ENCODE results near the gene PACSIN1. TPM values are rescaled to one million over a fixed set of nuclear protein-coding genes. Genes with fewer than 3 reads are reported as not detected.

Gene PACSIN1
- total and polyA plus RNA-seq, 2 donors (not counting 3 experiments of a cell fraction or from before 2014, with no cell fraction given): 0.03 TPM; not detected in 1

DNA sequence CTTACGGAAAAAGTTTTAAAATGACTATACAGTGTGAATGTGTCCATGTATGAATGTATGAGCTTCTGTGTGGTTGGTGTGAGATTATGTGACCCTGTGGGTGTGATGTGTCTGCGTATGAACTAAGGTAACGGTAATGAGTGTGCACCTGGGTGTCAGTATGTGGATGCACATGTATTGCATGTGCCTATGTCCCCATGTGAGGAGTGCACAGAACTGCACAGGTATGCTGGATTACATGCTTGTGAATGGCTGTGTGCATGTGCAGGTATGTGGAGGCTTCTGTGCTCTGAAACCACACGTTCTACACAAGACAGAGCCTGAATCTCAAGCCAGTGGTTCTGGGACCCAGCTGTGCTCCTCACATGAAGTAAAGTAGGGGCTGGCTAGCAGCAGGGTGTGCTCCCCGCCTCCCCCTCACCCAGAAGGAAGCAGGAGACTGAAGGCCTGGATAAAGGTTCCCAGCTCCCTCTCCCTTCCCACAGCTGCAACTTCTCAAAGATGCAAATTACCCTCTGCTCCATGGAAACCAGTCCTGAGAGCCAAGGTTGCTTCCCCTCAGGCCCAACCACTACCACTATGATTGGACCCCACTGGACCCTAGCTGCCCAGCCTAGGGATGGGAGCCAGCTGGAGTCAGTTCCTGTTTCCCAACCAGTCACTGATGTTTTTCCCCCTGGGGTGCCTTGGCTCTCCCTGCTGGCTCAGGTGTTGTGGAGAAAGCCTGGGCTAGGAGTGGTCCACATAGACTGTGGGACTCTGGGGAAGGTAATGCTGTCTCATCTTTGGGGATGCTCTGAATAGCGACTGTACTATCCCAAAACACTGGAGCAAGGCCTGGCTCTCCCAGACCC, 115.1 kb downstream of the PACSIN1 start:
- POLR2A ChIA-PET: no interaction called here
- no peaks in the 10 kb centered on the region for H4K20me1 ChIP-seq (replicated peaks; ENCODE audit: control insufficient read depth, extremely low read depth, insufficient read depth, low read length)

More for the DNA sequence above, 115.1 kb downstream of the PACSIN1 start:
- Histone ChIP-seq H3K36me3 (ENCODE audit: control insufficient read depth in 2 of 2, extremely low read depth in 1 of 2, insufficient read depth in 2 of 2, low read length in 2 of 2) (no peaks in the 10 kb centered on the region), H3K4me2 (ENCODE audit: insufficient read depth, low read length) (no peak overlapping the region), H2AFZ (ENCODE audit: low read depth, low read length) (no peak overlapping the region), H3K9me1 (replicated peaks; ENCODE audit: control insufficient read depth, extremely low read depth, insufficient read depth, low read length) (no peaks in the 10 kb centered on the region), H3K27me3 (ENCODE audit: control insufficient read depth in 2 of 2, insufficient read depth in 2 of 2, low read length in 2 of 2) (no peaks in the 10 kb centered on the region), H3K9ac (replicated peaks; ENCODE audit: extremely low read depth, insufficient read depth, low read length) (no peak overlapping the region), H3K9me3 (replicated peaks; ENCODE audit: control insufficient read depth, insufficient read depth, low read length) (no peaks in the 10 kb centered on the region), H3K4me1 (ENCODE audit: control insufficient read depth, extremely low read depth, insufficient read depth, low read length) (no peaks in the 10 kb centered on the region), H3K27ac (ENCODE audit: insufficient read depth, low read depth, low read length) (no peak overlapping the region), H3K4me3 (replicated peaks in 1 of 3; ENCODE audit: insufficient read depth in 1 of 3, low read depth in 1 of 3, low read length in 3 of 3) (no peak overlapping the region), H3K79me2 (ENCODE audit: control insufficient read depth, insufficient read depth, low read length) (no peaks in the 10 kb centered on the region)
- DNase-seq (ENCODE audit: low read depth, low spot score) (no peak), FAIRE-seq (no peak)
- TF ChIP-seq EZH2 (IDR thresholded peaks at IDR 0.05; ENCODE audit: borderline replicate concordance, low read depth, low read length, severe bottlenecking) (no peak), JUN (IDR thresholded peaks at IDR 0.05; ENCODE audit: borderline replicate concordance, insufficient read depth, insufficient read length, low read depth) (no peak), POLR2A (IDR thresholded peaks at IDR 0.05; ENCODE audit: low read depth, low read length) (no peak), GATA2 (IDR thresholded peaks at IDR 0.05; ENCODE audit: insufficient read depth, insufficient read length, low read depth, low read length) (no peak), POLR2AphosphoS5 (IDR thresholded peaks at IDR 0.05; ENCODE audit: insufficient read depth, low read depth, low read length) (no peak), FOS (IDR thresholded peaks at IDR 0.05; ENCODE audit: borderline replicate concordance, insufficient read depth, low read length) (no peak), MYC (IDR thresholded peaks at IDR 0.05; ENCODE audit: low read depth, low read length) (no peak)
- TF ChIP-seq, protein P1, sequence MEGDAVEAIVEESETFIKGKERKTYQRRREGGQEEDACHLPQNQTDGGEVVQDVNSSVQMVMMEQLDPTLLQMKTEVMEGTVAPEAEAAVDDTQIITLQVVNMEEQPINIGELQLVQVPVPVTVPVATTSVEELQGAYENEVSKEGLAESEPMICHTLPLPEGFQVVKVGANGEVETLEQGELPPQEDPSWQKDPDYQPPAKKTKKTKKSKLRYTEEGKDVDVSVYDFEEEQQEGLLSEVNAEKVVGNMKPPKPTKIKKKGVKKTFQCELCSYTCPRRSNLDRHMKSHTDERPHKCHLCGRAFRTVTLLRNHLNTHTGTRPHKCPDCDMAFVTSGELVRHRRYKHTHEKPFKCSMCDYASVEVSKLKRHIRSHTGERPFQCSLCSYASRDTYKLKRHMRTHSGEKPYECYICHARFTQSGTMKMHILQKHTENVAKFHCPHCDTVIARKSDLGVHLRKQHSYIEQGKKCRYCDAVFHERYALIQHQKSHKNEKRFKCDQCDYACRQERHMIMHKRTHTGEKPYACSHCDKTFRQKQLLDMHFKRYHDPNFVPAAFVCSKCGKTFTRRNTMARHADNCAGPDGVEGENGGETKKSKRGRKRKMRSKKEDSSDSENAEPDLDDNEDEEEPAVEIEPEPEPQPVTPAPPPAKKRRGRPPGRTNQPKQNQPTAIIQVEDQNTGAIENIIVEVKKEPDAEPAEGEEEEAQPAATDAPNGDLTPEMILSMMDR (IDR thresholded peaks at IDR 0.05; ENCODE audit: extremely low read depth in 1 of 2, insufficient read depth in 1 of 2, low read depth in 1 of 2, low read length in 2 of 2): no peak
- TF ChIP-seq, protein P2, sequence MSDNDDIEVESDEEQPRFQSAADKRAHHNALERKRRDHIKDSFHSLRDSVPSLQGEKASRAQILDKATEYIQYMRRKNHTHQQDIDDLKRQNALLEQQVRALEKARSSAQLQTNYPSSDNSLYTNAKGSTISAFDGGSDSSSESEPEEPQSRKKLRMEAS (IDR thresholded peaks at IDR 0.05; ENCODE audit: insufficient read depth, insufficient read length): no peak
- CTCF ChIA-PET: interaction anchor here (1.1 to 1.4 kb wide), 2 partner anchors 29 to 121 kb away, joined by 3 to 8 read pairs; no protein-coding TSS in a partner anchor
- BruUV-seq (replicated peaks): no TSS peak
- intact Hi-C loops (cut with micrococcal nuclease) (no loop called here), dilution Hi-C loops (cut with MboI; ENCODE audit: extremely low pct_ligation_motif_present, low sequenced_read_pairs) (no loop called here)

Data from endothelial cell of umbilical vein (primary cell).